ENCODE measurements around the gene CD44. TPM values are rescaled to one million over a fixed set of nuclear protein-coding genes. Genes with fewer than 3 reads are reported as not detected.

The CD44 gene
- total RNA-seq, 1 experiment from 2014 or later: 6.1 TPM

DNA sequence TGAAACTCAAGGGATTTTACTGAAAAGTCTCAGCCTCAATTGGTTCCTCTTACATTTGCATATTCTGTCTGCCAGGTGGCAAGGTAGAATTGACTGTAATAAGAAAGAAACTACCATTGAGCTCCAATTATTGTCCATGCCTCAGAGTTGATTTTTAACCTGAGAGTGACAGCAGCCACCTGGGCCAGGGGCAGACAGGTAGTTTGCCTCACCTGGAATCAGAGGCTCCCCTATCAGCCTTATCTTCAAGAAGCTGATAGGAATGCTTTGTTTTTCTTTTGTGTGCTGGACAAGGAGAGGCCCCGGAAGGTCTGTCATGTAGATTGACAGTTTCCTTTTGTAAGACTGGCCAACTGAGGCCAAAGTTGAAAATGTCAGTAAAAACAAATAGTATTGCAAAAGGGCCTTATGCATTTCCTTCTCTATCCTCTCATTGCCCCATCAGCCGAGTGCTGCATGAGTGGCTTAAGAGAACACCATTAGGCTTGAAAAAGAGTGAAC, 34.1 kb downstream of the CD44 start:
- Histone ChIP-seq H4K20me1 (ENCODE audit: control insufficient read depth, insufficient read depth, insufficient read length) (no peaks in the 10 kb centered on the region), H2BK12ac (ENCODE audit: insufficient read length, low read depth, low read length) (no peak overlapping the region), H3K27me3 (ENCODE audit: insufficient read depth, low read length) (no peaks in the 10 kb centered on the region), H3K4ac (ENCODE audit: low read depth, low read length) (no peak overlapping the region), H3K4me2 (ENCODE audit: insufficient read depth, insufficient read length, low read length) (no peak overlapping the region), H2BK120ac (ENCODE audit: low read depth, low read length, poor library complexity, severe bottlenecking) (no peak overlapping the region), H2AK5ac (ENCODE audit: insufficient read length, low read length) (no peak overlapping the region), H3K79me1 (ENCODE audit: insufficient read depth, low read depth, low read length, poor library complexity, severe bottlenecking) (no peaks in the 10 kb centered on the region), H2BK20ac (ENCODE audit: low read depth, low read length, poor library complexity, severe bottlenecking) (no peak overlapping the region), H4K8ac (replicated peaks; ENCODE audit: insufficient read length, low read depth, low read length) (no peak overlapping the region), H2AFZ (ENCODE audit: low read length) (no peak overlapping the region), H3K9me3 (ENCODE audit: control insufficient read depth, low read depth, low read length) (no peaks in the 10 kb centered on the region), H4K5ac (ENCODE audit: insufficient read length, low read depth, low read length) (no peak overlapping the region), H3K27ac (ENCODE audit: insufficient read length, low read depth, low read length) (no peak overlapping the region), H3K9ac (ENCODE audit: extremely low read depth, insufficient read length, low read length) (no peak overlapping the region), H3K56ac (ENCODE audit: insufficient read length, low read depth, low read length) (no peak overlapping the region), H3K79me2 (ENCODE audit: insufficient read depth, low read length) (no peaks in the 10 kb centered on the region), H4K91ac (ENCODE audit: insufficient read length, low read depth, low read length) (no peak overlapping the region), H3K23me2 (ENCODE audit: insufficient read length, low read depth, low read length, poor library complexity, severe bottlenecking) (no peaks in the 10 kb centered on the region), H3K23ac (ENCODE audit: insufficient read length, low read depth, low read length) (no peak overlapping the region), H3T11ph (ENCODE audit: low read length) (no peak overlapping the region), H2BK5ac (ENCODE audit: insufficient read length, low read length) (no peak overlapping the region), H3K14ac (ENCODE audit: insufficient read depth, low read length) (no peak overlapping the region), H3K4me1 (ENCODE audit: insufficient read depth, low read length) (peaks cover 10% of the 10 kb centered on the region; the same call in 1 of the 2 replicates), H2BK15ac (ENCODE audit: low read depth, low read length) (no peak overlapping the region), H3K18ac (ENCODE audit: insufficient read length, low read depth, low read length) (no peak overlapping the region)
- no peak for DNase-seq
- Mint-ChIP-seq H3K27me3 (ENCODE audit: low read depth) (no peaks in the 10 kb centered on the region), H3K4me3 (no peak overlapping the region), H3K4me1 (peaks cover 31 to 33% of the 10 kb centered on the region in 2 experiments), H3K9me3 (no peaks in the 10 kb centered on the region), H3K27ac (peak overlapping the region in 1 of 3 experiments; percentile 74; a peak in 2 of 7 replicates), H3K36me3 (ENCODE audit: insufficient read depth in 1 of 3, low read depth in 3 of 3) (no peaks in the 10 kb centered on the region)
- TF ChIP-seq, protein P1, sequence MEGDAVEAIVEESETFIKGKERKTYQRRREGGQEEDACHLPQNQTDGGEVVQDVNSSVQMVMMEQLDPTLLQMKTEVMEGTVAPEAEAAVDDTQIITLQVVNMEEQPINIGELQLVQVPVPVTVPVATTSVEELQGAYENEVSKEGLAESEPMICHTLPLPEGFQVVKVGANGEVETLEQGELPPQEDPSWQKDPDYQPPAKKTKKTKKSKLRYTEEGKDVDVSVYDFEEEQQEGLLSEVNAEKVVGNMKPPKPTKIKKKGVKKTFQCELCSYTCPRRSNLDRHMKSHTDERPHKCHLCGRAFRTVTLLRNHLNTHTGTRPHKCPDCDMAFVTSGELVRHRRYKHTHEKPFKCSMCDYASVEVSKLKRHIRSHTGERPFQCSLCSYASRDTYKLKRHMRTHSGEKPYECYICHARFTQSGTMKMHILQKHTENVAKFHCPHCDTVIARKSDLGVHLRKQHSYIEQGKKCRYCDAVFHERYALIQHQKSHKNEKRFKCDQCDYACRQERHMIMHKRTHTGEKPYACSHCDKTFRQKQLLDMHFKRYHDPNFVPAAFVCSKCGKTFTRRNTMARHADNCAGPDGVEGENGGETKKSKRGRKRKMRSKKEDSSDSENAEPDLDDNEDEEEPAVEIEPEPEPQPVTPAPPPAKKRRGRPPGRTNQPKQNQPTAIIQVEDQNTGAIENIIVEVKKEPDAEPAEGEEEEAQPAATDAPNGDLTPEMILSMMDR (conservative IDR thresholded peaks at IDR 0.05): no peak
- no CpG with 5 or more reads among the region's 2 CpGs for WGBS (ENCODE audit: extremely low coverage, insufficient read length, low lambda C conversion rate)
